Measurements from ENCODE around the gene SLC4A11.

GRCh38 chr20:3209946-3210317 is 29.1 kb downstream of the SLC4A11 start:
- TF ChIP-seq EP300 (IDR thresholded peaks at IDR 0.05) (no peak), RNF2 (IDR thresholded peaks at IDR 0.05; ENCODE audit: borderline replicate concordance, low read depth) (no peak), ESRRA (IDR thresholded peaks at IDR 0.05; ENCODE audit: borderline replicate concordance, low read length) (no peak), NR3C1 (IDR thresholded peaks at IDR 0.05) (no peak), FOSL2 (IDR thresholded peaks at IDR 0.05) (no peak), FOSL2 (CRISPR knock-in tag; IDR thresholded peaks at IDR 0.05) (no peak), POLR2A (IDR thresholded peaks at IDR 0.05; ENCODE audit: low read length) (no peak)
- TF ChIP-seq, protein P1, sequence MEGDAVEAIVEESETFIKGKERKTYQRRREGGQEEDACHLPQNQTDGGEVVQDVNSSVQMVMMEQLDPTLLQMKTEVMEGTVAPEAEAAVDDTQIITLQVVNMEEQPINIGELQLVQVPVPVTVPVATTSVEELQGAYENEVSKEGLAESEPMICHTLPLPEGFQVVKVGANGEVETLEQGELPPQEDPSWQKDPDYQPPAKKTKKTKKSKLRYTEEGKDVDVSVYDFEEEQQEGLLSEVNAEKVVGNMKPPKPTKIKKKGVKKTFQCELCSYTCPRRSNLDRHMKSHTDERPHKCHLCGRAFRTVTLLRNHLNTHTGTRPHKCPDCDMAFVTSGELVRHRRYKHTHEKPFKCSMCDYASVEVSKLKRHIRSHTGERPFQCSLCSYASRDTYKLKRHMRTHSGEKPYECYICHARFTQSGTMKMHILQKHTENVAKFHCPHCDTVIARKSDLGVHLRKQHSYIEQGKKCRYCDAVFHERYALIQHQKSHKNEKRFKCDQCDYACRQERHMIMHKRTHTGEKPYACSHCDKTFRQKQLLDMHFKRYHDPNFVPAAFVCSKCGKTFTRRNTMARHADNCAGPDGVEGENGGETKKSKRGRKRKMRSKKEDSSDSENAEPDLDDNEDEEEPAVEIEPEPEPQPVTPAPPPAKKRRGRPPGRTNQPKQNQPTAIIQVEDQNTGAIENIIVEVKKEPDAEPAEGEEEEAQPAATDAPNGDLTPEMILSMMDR (IDR thresholded peaks at IDR 0.05), result no peak
- TF ChIP-seq, protein P2, sequence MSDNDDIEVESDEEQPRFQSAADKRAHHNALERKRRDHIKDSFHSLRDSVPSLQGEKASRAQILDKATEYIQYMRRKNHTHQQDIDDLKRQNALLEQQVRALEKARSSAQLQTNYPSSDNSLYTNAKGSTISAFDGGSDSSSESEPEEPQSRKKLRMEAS (IDR thresholded peaks at IDR 0.05), result no peak
- TF ChIP-seq, protein P3, sequence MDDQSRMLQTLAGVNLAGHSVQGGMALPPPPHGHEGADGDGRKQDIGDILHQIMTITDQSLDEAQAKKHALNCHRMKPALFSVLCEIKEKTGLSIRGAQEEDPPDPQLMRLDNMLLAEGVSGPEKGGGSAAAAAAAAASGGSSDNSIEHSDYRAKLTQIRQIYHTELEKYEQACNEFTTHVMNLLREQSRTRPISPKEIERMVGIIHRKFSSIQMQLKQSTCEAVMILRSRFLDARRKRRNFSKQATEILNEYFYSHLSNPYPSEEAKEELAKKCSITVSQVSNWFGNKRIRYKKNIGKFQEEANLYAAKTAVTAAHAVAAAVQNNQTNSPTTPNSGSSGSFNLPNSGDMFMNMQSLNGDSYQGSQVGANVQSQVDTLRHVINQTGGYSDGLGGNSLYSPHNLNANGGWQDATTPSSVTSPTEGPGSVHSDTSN (IDR thresholded peaks at IDR 0.05), result 0 out of 2 replicates have a peak, but pooled peaks have one; percentile 13
